NB4 (cell line): ENCODE data around the gene LMAN1.

ENCODE experiments used
- DNase-seq: peaks from one replicate; pipeline ENCODE4 v3.0.0; 2010; ENCODE audit warnings: low read depth
- H3K4me3 ChIP-seq: one replicate; pipeline ENCODE4 v1.5.1; 2011; ENCODE audit warnings: mild to moderate bottlenecking, low read depth, low read length, moderate library complexity
- CTCF ChIP-seq: IDR thresholded peaks from one replicate; pipeline ENCODE4 v1.5.1; 2012; ENCODE audit warnings: low read depth, low read length
- MAX ChIP-seq: IDR thresholded peaks from 2 replicates; pipeline ENCODE4 v1.6.1; 2011; ENCODE audit warnings: low read depth, low read length
- MYC ChIP-seq: IDR thresholded peaks from 2 replicates; pipeline ENCODE4 v1.6.1; 2011; ENCODE audit warnings: low read depth, low read length
- POLR2A ChIP-seq: IDR thresholded peaks from 2 replicates; pipeline ENCODE4 v1.6.1; 2011; ENCODE audit warnings: mild to moderate bottlenecking; ENCODE audit not compliant: insufficient read length; ENCODE audit errors: extremely low read depth

Gene LMAN1

GRCh38 chr18:59388817-59389216 is 29.8 kb upstream of the LMAN1 start:
- DNase-seq = no peak
- no peak overlapping the region for H3K4me3 ChIP-seq
- TF ChIP-seq MYC (no peak), MAX (no peak), POLR2A (no peak), CTCF (no peak)

- DNase-seq = no peak
- no peak overlapping the region for H3K4me3 ChIP-seq
- TF ChIP-seq CTCF (no peak), MAX (no peak), MYC (no peak), POLR2A (no peak)
Measured at GRCh38 chr18:59387687-59388565, 28.9 kb upstream of the LMAN1 start.

- TF ChIP-seq CTCF = no peak
- TF ChIP-seq MAX = no peak
- no peak for TF ChIP-seq MYC
- no peak for TF ChIP-seq POLR2A
- DNase-seq = no peak
- no peak overlapping the region for H3K4me3 ChIP-seq
Measured at GRCh38 chr18:59386909-59387686, 28.0 kb upstream of the LMAN1 start.

GRCh38 chr18:59385191-59385590 is 26.1 kb upstream of the LMAN1 start:
- DNase-seq = no peak
- H3K4me3 ChIP-seq = no peak overlapping the region
- TF ChIP-seq MAX (no peak), CTCF (no peak), POLR2A (no peak), MYC (no peak)

GRCh38 chr18:59383851-59384250 is 24.8 kb upstream of the LMAN1 start:
- TF ChIP-seq POLR2A (no peak), CTCF (no peak), MAX (no peak), MYC (no peak)

More at GRCh38 chr18:59383851-59384250, 24.8 kb upstream of the LMAN1 start:
- no peak overlapping the region for H3K4me3 ChIP-seq
- DNase-seq = no peak
